Nephron (organoid): ENCODE measurements around the gene NDUFA13.

ENCODE experiments used
- H3K27ac Mint-ChIP-seq, 3 experiments: 2 replicates each; pipeline ENCODE4 v1.8.0; 2020; ENCODE audit warnings: mixed read lengths in 3 of 3, mild to moderate bottlenecking in 2 of 3, moderate library complexity in 1 of 3
- H3K27me3 Mint-ChIP-seq: 2 replicates; pipeline ENCODE4 v1.8.0; 2021; ENCODE audit warnings: low read depth, mild to moderate bottlenecking, moderate library complexity, mixed read lengths
- H3K36me3 Mint-ChIP-seq: 2 replicates; pipeline ENCODE4 v1.8.0; 2020; ENCODE audit warnings: low read depth, mixed read lengths
- H3K4me1 Mint-ChIP-seq: 2 replicates; pipeline ENCODE4 v1.8.0; 2020; ENCODE audit warnings: mixed read lengths
- H3K4me3 Mint-ChIP-seq, 3 experiments: 2 replicates each; pipeline ENCODE4 v1.8.0; 2020; ENCODE audit warnings: mild to moderate bottlenecking in 3 of 3, mixed read lengths in 3 of 3, moderate library complexity in 2 of 3
- H3K9me3 Mint-ChIP-seq: 2 replicates; pipeline ENCODE4 v1.8.0; 2020; ENCODE audit warnings: mixed read lengths
- CTCF ChIP-seq, 3 experiments: fragments of 200-600 bp; sonication (generic); IDR thresholded peaks; one replicate each; pipeline ENCODE4 v1.5.0; 2021; ENCODE audit warnings: antibody characterized with exemption in 3 of 3; ENCODE audit not compliant: unreplicated experiment in 3 of 3

The NDUFA13 gene

GRCh38 chr19:19534556-19535265, 18.7 kb downstream of the NDUFA13 start:
- Mint-ChIP-seq H3K4me3 (no peak overlapping the region), H3K4me1 (peaks cover 27% of the 10 kb centered on the region), H3K27ac (peak overlapping the region in 1 of 3 experiments; percentile 26), H3K9me3 (no peaks in the 10 kb centered on the region), H3K27me3 (peaks cover 12% of the 10 kb centered on the region), H3K36me3 (peaks cover 1% of the 10 kb centered on the region)
- no peak for TF ChIP-seq CTCF (IDR thresholded peaks at IDR 0.05; ENCODE audit: unreplicated experiment in 3 of 3)

- Mint-ChIP-seq H3K4me3 (no peak overlapping the region), H3K27me3 (peaks cover 12% of the 10 kb centered on the region), H3K4me1 (peaks cover 26% of the 10 kb centered on the region), H3K9me3 (no peaks in the 10 kb centered on the region), H3K27ac (no peak overlapping the region), H3K36me3 (no peaks in the 10 kb centered on the region)
- no peak for TF ChIP-seq CTCF (IDR thresholded peaks at IDR 0.05; ENCODE audit: unreplicated experiment in 3 of 3)
Observed at GRCh38 chr19:19535311-19536191, 19.5 kb downstream of the NDUFA13 start.

GRCh38 chr19:19537075-19538048, 21.3 kb downstream of the NDUFA13 start:
- H3K27me3 Mint-ChIP-seq, result peaks cover 12% of the 10 kb centered on the region
- peak overlapping the region; percentile 65 to 75 (median 66) for H3K4me3 Mint-ChIP-seq
- no peak for TF ChIP-seq CTCF (IDR thresholded peaks at IDR 0.05; ENCODE audit: unreplicated experiment in 3 of 3)
- H3K4me1 Mint-ChIP-seq, result peaks cover 16% of the 10 kb centered on the region
- H3K9me3 Mint-ChIP-seq, result no peaks in the 10 kb centered on the region
- H3K27ac Mint-ChIP-seq, result no peak overlapping the region
- H3K36me3 Mint-ChIP-seq, result no peaks in the 10 kb centered on the region

GRCh38 chr19:19538061-19538784, 22.2 kb downstream of the NDUFA13 start, which contains the start of gene CILP2:
CILP2 (plus strand) TSS chr19:19538265; CDS start chr19:19538350, 85 bp downstream.
- H3K36me3 Mint-ChIP-seq, result no peaks in the 10 kb centered on the region
- peak within 1 kb of the TSS; percentile 74 to 82 (median 75) for H3K4me3 Mint-ChIP-seq
- H3K27ac Mint-ChIP-seq, result no peak within 1 kb of the TSS
- no peak for TF ChIP-seq CTCF (IDR thresholded peaks at IDR 0.05; ENCODE audit: unreplicated experiment in 3 of 3)
- H3K27me3 Mint-ChIP-seq, result peaks cover 9% of the 10 kb centered on the region
- H3K4me1 Mint-ChIP-seq, result peaks cover 16% of the 10 kb centered on the region
- no peaks in the 10 kb centered on the region for H3K9me3 Mint-ChIP-seq

DNA sequence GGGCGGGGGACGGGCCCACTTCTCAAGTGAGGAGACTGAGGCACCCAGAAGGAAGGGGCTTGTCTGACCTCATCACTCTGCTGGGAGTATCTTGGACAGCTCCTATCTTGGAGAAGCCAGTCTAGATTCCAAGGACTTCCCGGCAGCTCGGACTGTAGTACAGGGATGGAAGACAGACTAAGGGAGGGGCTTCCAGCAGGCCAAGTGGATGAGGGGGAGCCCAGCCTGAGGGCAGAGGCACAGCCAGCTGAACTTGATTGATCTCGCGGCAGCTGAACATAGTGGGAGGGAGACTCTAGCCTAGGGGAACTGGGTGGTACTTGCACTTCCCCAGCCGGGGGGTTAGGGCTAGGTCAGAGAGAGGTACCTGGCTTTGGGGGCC, 22.8 kb downstream of the NDUFA13 start:
- Mint-ChIP-seq H3K27ac (no peak overlapping the region), H3K27me3 (peaks cover 9% of the 10 kb centered on the region), H3K4me1 (peaks cover 14% of the 10 kb centered on the region), H3K36me3 (no peaks in the 10 kb centered on the region), H3K9me3 (no peaks in the 10 kb centered on the region), H3K4me3 (peak overlapping the region; percentile 73 to 82 (median 75))
- TF ChIP-seq CTCF (IDR thresholded peaks at IDR 0.05; ENCODE audit: unreplicated experiment in 3 of 3), result no peak
